K562 (cell line): ENCODE data around the gene NPPC. TPM values are rescaled to one million over a fixed set of nuclear protein-coding genes. Genes with fewer than 3 reads are reported as not detected.
A peak's percentile ranks its signal among the peaks of the same experiment; 100 is the strongest.

Experiments
- BRF2 ChIP-seq: IDR thresholded peaks from 3 replicates; pipeline ENCODE4 v1.6.1; 2011; ENCODE audit warnings: borderline replicate concordance, mild to moderate bottlenecking; ENCODE audit not compliant: insufficient read length, insufficient read depth
- C11orf30 ChIP-seq: fragments of 450-650 bp; IDR thresholded peaks from 2 replicates; pipeline ENCODE4 v1.6.1; 2016; ENCODE audit warnings: low read depth, mild to moderate bottlenecking
- ELF1 ChIP-seq: fragments of 200-800 bp; sonication (Bioruptor generic); IDR thresholded peaks from 2 replicates; pipeline ENCODE4 v1.6.1; 2016; ENCODE audit warnings: missing genetic modification characterization, missing compliant biosample characterization
- GTF2B ChIP-seq: IDR thresholded peaks from 2 replicates; pipeline ENCODE4 v1.6.1; 2011; ENCODE audit not compliant: insufficient read length; ENCODE audit errors: extremely low read depth
- MCM7 ChIP-seq, 2 experiments: fragments of 450-650 bp; IDR thresholded peaks; 2 replicates each; pipeline ENCODE4 v1.6.1; 2016 to 2018
- MTA1 ChIP-seq: fragments of 450-650 bp; IDR thresholded peaks from 2 replicates; pipeline ENCODE4 v1.6.1; 2017; ENCODE audit warnings: borderline replicate concordance
- MTA3 ChIP-seq: fragments of 450-650 bp; formaldehyde crosslinking; IDR thresholded peaks from 2 replicates; pipeline ENCODE4 v1.6.1; 2017; ENCODE audit warnings: mild to moderate bottlenecking, borderline replicate concordance
- SP2 ChIP-seq: IDR thresholded peaks from 2 replicates; pipeline ENCODE4 v1.6.1; 2011; ENCODE audit warnings: mild to moderate bottlenecking, low read depth, low read length, moderate library complexity; ENCODE audit not compliant: poor library complexity, severe bottlenecking; ENCODE audit errors: extremely low read depth
- TBP ChIP-seq: optimal IDR thresholded peaks from 2 replicates; pipeline ENCODE3; 2011; ENCODE audit warnings: low read depth, low read length, improper control_type of control experiment
- TCF7 ChIP-seq: sonication (generic); IDR thresholded peaks from 2 replicates; pipeline ENCODE4 v1.6.1; 2016; ENCODE audit warnings: antibody characterized with exemption, borderline replicate concordance
- polyA plus RNA-seq, 8 experiments: library from polyadenylated mRNA; depleted of rRNA in 4 of 8; stranded (reverse) in 5 of 8; unstranded in 3 of 8; fragments of >200 nt; fragmentation: Nextera tagmentation in 2 of 8; fragmentation: Illumina TruSeq in 1 of 8; extraction: Ambion mirVana in 2 of 8; extraction: Trizol in 1 of 8; gene quantifications; 2 replicates each; pipeline versions ENCODE4 v1.2.1 to v1.2.3, GENCODE V29; 2011 to 2014; ENCODE audit warnings: inconsistent platforms in 1 of 8, missing spikeins in 1 of 8
- total RNA-seq, 7 experiments: library from RNA; depleted of rRNA in 6 of 7; stranded (reverse); fragments of >200 nt in 6 of 7; fragmentation: Illumina TruSeq in 2 of 7; extraction: Trizol in 2 of 7; gene quantifications; 2 replicates each; pipeline versions ENCODE4 v1.2.1 to v1.2.3, GENCODE V29; 2011 to 2021; ENCODE audit warnings: low replicate concordance in 1 of 7
- TF ChIP-seq, protein P1 (sequence below): fragments of 200-800 bp; sonication (Bioruptor generic); IDR thresholded peaks from 2 replicates; pipeline ENCODE4 v1.6.1; 2017; ENCODE audit warnings: missing genetic modification characterization, missing compliant biosample characterization
- TF ChIP-seq, protein P2 (sequence below): fragments of 450-650 bp; IDR thresholded peaks from 2 replicates; pipeline ENCODE4 v1.7.1; 2018; ENCODE audit warnings: mild to moderate bottlenecking, low read depth; ENCODE audit not compliant: partially characterized antibody
- TF ChIP-seq, protein P3 (sequence below): fragments of 150-350 bp; conservative IDR thresholded peaks from 2 replicates; pipeline ENCODE4 v1.6.1; 2014; ENCODE audit warnings: low read length
- TF ChIP-seq, protein P4 (sequence below): fragments of 250-450 bp; sonication (Bioruptor Pico); IDR thresholded peaks from 2 replicates; pipeline ENCODE4 v1.4.0; 2020

The NPPC gene
- total and polyA plus RNA-seq, 9 of the 15 experiments (the other 6 are each of a cell fraction or from before 2014, with no cell fraction given), result not detected

DNA sequence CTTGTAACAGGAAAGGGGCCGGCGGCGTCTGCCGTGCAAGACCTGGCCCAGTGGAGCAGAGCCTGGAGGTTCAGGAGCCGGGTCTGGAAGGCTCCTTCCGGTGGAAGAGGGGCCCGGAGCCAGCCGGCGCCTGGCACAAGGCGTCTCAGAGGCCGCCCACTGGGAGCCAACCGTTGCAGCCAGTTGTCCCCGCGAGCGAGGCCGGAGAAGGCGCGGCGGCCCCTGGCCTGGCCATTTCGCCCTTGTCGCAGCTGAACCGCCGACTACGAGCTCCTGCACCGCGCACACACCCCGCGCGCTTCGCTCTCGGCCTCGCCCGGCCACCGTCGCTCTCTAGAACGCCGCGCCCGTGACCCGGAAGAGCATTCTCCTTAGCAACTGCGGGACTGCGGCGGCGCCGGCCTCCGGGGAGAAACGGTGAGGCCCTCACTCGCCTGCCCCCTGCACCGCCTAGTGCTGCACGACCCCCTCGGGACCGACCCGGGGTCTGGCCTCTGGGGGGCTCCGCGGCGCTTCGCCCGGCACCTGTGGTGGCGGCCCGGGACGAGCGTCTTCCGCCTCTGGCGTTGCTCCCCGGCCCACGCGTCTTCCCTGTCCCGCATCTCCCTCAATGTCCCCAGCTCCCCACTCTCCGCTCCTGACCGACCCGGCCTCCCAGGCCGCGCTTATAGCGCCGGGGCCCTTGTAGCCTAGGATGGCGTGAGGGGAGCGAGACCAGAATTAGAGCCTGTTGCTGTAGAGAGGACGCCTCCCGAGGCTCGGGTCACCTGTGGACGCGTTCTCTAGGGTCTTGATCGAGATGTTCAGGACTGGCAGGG lies 35.4 kb upstream of the NPPC start, which contains the start of gene DIS3L2 (continued):
- TF ChIP-seq, protein P1, sequence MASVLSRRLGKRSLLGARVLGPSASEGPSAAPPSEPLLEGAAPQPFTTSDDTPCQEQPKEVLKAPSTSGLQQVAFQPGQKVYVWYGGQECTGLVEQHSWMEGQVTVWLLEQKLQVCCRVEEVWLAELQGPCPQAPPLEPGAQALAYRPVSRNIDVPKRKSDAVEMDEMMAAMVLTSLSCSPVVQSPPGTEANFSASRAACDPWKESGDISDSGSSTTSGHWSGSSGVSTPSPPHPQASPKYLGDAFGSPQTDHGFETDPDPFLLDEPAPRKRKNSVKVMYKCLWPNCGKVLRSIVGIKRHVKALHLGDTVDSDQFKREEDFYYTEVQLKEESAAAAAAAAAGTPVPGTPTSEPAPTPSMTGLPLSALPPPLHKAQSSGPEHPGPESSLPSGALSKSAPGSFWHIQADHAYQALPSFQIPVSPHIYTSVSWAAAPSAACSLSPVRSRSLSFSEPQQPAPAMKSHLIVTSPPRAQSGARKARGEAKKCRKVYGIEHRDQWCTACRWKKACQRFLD (CRISPR knock-in tag), result 0 out of 2 replicates have a peak, but pooled peaks have one; percentile 47
- TF ChIP-seq, protein P2, sequence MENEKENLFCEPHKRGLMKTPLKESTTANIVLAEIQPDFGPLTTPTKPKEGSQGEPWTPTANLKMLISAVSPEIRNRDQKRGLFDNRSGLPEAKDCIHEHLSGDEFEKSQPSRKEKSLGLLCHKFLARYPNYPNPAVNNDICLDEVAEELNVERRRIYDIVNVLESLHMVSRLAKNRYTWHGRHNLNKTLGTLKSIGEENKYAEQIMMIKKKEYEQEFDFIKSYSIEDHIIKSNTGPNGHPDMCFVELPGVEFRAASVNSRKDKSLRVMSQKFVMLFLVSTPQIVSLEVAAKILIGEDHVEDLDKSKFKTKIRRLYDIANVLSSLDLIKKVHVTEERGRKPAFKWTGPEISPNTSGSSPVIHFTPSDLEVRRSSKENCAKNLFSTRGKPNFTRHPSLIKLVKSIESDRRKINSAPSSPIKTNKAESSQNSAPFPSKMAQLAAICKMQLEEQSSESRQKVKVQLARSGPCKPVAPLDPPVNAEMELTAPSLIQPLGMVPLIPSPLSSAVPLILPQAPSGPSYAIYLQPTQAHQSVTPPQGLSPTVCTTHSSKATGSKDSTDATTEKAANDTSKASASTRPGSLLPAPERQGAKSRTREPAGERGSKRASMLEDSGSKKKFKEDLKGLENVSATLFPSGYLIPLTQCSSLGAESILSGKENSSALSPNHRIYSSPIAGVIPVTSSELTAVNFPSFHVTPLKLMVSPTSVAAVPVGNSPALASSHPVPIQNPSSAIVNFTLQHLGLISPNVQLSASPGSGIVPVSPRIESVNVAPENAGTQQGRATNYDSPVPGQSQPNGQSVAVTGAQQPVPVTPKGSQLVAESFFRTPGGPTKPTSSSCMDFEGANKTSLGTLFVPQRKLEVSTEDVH, result peak; percentile 38
- TF ChIP-seq, protein P3, sequence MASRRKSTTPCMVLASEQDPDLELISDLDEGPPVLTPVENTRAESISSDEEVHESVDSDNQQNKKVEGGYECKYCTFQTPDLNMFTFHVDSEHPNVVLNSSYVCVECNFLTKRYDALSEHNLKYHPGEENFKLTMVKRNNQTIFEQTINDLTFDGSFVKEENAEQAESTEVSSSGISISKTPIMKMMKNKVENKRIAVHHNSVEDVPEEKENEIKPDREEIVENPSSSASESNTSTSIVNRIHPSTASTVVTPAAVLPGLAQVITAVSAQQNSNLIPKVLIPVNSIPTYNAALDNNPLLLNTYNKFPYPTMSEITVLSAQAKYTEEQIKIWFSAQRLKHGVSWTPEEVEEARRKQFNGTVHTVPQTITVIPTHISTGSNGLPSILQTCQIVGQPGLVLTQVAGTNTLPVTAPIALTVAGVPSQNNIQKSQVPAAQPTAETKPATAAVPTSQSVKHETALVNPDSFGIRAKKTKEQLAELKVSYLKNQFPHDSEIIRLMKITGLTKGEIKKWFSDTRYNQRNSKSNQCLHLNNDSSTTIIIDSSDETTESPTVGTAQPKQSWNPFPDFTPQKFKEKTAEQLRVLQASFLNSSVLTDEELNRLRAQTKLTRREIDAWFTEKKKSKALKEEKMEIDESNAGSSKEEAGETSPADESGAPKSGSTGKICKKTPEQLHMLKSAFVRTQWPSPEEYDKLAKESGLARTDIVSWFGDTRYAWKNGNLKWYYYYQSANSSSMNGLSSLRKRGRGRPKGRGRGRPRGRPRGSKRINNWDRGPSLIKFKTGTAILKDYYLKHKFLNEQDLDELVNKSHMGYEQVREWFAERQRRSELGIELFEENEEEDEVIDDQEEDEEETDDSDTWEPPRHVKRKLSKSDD, result no peak
- TF ChIP-seq ELF1 (peak; percentile 88), BRF2 (no peak), TBP (peak; percentile 50), TCF7 (0 out of 2 replicates have a peak, but pooled peaks have one; percentile 37), GTF2B (no peak), MCM7 (IDR thresholded peaks at IDR 0.05) (no peak), MTA1 (peak; percentile 59; the same call in 1 of the 2 replicates), MTA3 (peak; percentile 98), SP2 (no peak), C11orf30 (peak; percentile 84)
- TF ChIP-seq, protein P4, sequence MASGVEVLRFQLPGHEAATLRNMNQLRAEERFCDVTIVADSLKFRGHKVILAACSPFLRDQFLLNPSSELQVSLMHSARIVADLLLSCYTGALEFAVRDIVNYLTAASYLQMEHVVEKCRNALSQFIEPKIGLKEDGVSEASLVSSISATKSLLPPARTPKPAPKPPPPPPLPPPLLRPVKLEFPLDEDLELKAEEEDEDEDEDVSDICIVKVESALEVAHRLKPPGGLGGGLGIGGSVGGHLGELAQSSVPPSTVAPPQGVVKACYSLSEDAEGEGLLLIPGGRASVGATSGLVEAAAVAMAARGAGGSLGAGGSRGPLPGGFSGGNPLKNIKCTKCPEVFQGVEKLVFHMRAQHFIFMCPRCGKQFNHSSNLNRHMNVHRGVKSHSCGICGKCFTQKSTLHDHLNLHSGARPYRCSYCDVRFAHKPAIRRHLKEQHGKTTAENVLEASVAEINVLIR (CRISPR knock-in tag), result 0 out of 2 replicates have a peak, but pooled peaks have one; percentile 29
